Measurements from ENCODE around the gene SPRY1.

DNA sequence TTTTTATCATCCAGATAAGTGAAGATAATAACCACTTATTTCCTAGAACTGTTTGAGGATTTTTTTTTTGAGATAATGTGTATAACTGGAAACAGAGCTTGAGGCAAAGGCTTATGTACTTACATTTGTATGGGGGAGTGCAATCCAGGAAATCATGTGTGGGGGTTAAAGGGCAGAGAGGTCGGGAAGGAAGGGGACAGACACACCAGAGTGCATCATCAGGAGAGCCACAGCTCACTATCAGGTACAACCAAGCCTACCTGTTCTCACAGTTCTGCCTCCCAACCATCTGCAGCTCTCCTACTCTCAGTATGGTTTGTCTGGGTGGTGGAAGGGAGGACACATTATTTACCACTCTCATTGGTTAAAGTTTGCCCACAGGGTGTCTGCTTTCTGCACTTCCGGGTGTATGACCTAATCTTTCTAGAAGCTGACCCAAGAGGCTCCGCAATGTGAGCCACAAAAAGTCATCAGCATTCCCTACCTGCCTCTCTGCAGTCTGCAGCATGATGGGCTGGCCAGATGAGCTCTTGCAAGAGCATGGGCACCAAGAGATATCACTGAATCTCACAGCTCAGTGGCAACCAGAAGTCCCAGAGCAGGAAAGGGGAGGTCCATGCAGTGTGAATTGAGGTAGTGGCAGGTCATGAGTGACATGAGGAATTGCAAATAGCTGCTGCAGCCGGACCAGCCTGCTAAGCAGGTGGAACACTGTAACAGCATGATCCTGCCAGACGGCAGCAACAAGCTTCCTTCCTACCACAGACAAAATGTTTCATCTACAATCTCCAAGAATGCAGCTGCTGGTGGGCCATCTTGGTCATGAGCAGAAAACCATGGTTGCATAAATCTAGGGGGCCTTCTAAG, 36.9 kb upstream of the SPRY1 start:
- TF ChIP-seq YY1 (IDR thresholded peaks at IDR 0.05; ENCODE audit: insufficient read depth, insufficient read length) (no peak), ZNF274 (IDR thresholded peaks at IDR 0.05; ENCODE audit: low read depth, low read length) (no peak)

Data from NT2/D1 (cell line).